Chondrocyte (in vitro differentiated cells): Measurements from ENCODE around the gene SULT2B1. TPM values are rescaled to one million over a fixed set of nuclear protein-coding genes. Genes with fewer than 3 reads are reported as not detected.
A peak's percentile ranks its signal among the peaks of the same experiment; 100 is the strongest.

Experiments
- DNase-seq: peaks from one replicate; pipeline ENCODE4 v3.0.0; 2021; ENCODE audit warnings: mixed read lengths, low spot score
- H3K27ac Mint-ChIP-seq: one replicate; pipeline ENCODE4 v1.8.0; 2021; ENCODE audit warnings: mild to moderate bottlenecking, moderate library complexity, mixed read lengths; ENCODE audit not compliant: unreplicated experiment
- H3K27me3 Mint-ChIP-seq: 2 replicates; pipeline ENCODE4 v1.8.0; 2021; ENCODE audit warnings: low read depth, mixed read lengths
- H3K36me3 Mint-ChIP-seq: 2 replicates; pipeline ENCODE4 v1.8.0; 2021; ENCODE audit warnings: low read depth, mixed read lengths
- H3K4me1 Mint-ChIP-seq: 2 replicates; pipeline ENCODE4 v1.8.0; 2021; ENCODE audit warnings: low read depth, mild to moderate bottlenecking, mixed read lengths
- H3K4me3 Mint-ChIP-seq: one replicate; pipeline ENCODE4 v1.8.0; 2021; ENCODE audit warnings: mild to moderate bottlenecking, moderate library complexity, mixed read lengths; ENCODE audit not compliant: unreplicated experiment
- H3K9me3 Mint-ChIP-seq: 2 replicates; pipeline ENCODE4 v1.8.0; 2021; ENCODE audit warnings: low read depth, mixed read lengths
- CTCF ChIP-seq: fragments of 200-600 bp; sonication (generic); IDR thresholded peaks from 2 replicates; pipeline ENCODE4 v1.5.0; 2021; ENCODE audit warnings: antibody characterized with exemption, mild to moderate bottlenecking, moderate library complexity
- total RNA-seq: library from RNA; stranded (reverse); gene quantifications from 3 replicates; pipeline ENCODE4 v1.2.1, GENCODE V29; 2021

The SULT2B1 gene
- total RNA-seq, 1 donor from 2014 or later = 0.22 TPM

GRCh38 chr19:48554385-48555091 lies 2.6 kb downstream of the SULT2B1 start:
- Mint-ChIP-seq H3K9me3 (no peaks in the 10 kb centered on the region), H3K4me1 (peaks cover 11% of the 10 kb centered on the region), H3K36me3 (no peaks in the 10 kb centered on the region), H3K27me3 (peaks cover 5% of the 10 kb centered on the region), H3K4me3 (no peak overlapping the region), H3K27ac (no peak overlapping the region)
- TF ChIP-seq CTCF = no peak
- no peak for DNase-seq

- H3K4me3 Mint-ChIP-seq = no peak overlapping the region
These were observed 4.2 kb downstream of the SULT2B1 start for GRCh38 chr19:48556163-48556562.

GRCh38 chr19:48556825-48557224 lies 4.9 kb downstream of the SULT2B1 start:
- no peaks in the 10 kb centered on the region for H3K36me3 Mint-ChIP-seq
- no peak for DNase-seq
- H3K27me3 Mint-ChIP-seq = no peaks in the 10 kb centered on the region
- no peaks in the 10 kb centered on the region for H3K9me3 Mint-ChIP-seq
- H3K27ac Mint-ChIP-seq = no peak overlapping the region
- H3K4me3 Mint-ChIP-seq = no peak overlapping the region
- no peak for TF ChIP-seq CTCF
- peaks cover 11% of the 10 kb centered on the region for H3K4me1 Mint-ChIP-seq

More at GRCh38 chr19:48556163-48556562, 4.2 kb downstream of the SULT2B1 start:
- no peaks in the 10 kb centered on the region for H3K36me3 Mint-ChIP-seq
- no peak overlapping the region for H3K27ac Mint-ChIP-seq
- DNase-seq = no peak
- no peak for TF ChIP-seq CTCF
- no peaks in the 10 kb centered on the region for H3K9me3 Mint-ChIP-seq
- peaks cover 4% of the 10 kb centered on the region for H3K27me3 Mint-ChIP-seq
- peaks cover 11% of the 10 kb centered on the region for H3K4me1 Mint-ChIP-seq

- DNase-seq = no peak
- no peaks in the 10 kb centered on the region for H3K9me3 Mint-ChIP-seq
- TF ChIP-seq CTCF = no peak
- H3K4me3 Mint-ChIP-seq = no peak overlapping the region
- H3K27ac Mint-ChIP-seq = no peak overlapping the region
- no peaks in the 10 kb centered on the region for H3K36me3 Mint-ChIP-seq
- peaks cover 12% of the 10 kb centered on the region for H3K4me1 Mint-ChIP-seq
- H3K27me3 Mint-ChIP-seq = no peaks in the 10 kb centered on the region
These were observed 6.2 kb downstream of the SULT2B1 start for GRCh38 chr19:48558018-48558684.

GRCh38 chr19:48560095-48560530 lies 8.1 kb downstream of the SULT2B1 start:
- DNase-seq = no peak
- Mint-ChIP-seq H3K36me3 (no peaks in the 10 kb centered on the region), H3K4me1 (peaks cover 10% of the 10 kb centered on the region), H3K4me3 (no peak overlapping the region), H3K27ac (no peak overlapping the region), H3K9me3 (no peaks in the 10 kb centered on the region), H3K27me3 (no peaks in the 10 kb centered on the region)
- peak; percentile 28 for TF ChIP-seq CTCF
